ENCODE results near the gene TNFAIP6.
"Not testable (repeated sequence)": the region's sequence is repeated elsewhere in the genome, so short reads cannot be mapped to it uniquely, and the experiment has no call there.

Gene TNFAIP6, protein sequence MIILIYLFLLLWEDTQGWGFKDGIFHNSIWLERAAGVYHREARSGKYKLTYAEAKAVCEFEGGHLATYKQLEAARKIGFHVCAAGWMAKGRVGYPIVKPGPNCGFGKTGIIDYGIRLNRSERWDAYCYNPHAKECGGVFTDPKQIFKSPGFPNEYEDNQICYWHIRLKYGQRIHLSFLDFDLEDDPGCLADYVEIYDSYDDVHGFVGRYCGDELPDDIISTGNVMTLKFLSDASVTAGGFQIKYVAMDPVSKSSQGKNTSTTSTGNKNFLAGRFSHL

DNA sequence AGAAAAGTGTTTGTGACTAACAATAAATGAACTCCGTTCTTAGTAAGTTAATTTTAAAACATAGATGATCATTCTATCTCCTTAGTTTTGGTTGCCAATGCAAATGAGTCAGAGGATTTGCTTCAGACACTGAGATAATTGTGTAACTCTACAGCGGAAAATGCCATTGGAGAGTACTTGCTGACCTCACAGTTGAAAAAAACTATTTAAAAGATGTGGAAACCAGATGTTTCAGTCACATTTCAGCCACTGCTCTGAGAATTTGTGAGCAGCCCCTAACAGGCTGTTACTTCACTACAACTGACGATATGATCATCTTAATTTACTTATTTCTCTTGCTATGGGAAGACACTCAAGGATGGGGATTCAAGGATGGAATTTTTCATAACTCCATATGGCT is at the start of gene TNFAIP6:
Gene TNFAIP6 (plus strand): TSS at position 234 of the 400 bp plus-strand sequence. CDS start 75 bp downstream, at position 309.
- H3K4me3 ChIP-seq (ENCODE audit: low read depth, low read length) = peak within 1 kb of the TSS; percentile 8
- DNase-seq (ENCODE audit: low read depth) = peak; percentile 87

DNA sequence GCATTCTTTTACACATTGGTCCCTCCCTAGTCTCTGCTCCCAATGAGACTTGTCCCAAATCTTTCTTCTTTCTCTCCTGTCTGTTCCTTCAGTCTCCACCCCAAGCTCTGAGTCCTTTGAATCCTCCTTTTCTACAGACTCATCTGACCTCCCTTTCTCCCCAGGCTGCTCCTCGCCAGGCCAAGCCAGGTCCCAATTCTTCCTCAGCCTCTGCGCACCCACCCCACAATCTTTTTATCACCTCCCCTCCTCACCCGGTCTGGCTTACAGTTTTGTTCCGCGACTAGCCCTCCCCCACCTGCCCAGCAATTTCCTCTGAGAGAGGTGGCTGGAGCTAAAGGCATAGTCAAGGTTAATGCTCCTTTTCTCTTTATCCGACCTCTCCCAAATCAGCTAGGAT is 47.1 kb upstream of the TNFAIP6 start:
- not testable (repeated sequence) for H3K4me3 ChIP-seq (ENCODE audit: low read depth, low read length); DNase-seq (ENCODE audit: low read depth)

DNA sequence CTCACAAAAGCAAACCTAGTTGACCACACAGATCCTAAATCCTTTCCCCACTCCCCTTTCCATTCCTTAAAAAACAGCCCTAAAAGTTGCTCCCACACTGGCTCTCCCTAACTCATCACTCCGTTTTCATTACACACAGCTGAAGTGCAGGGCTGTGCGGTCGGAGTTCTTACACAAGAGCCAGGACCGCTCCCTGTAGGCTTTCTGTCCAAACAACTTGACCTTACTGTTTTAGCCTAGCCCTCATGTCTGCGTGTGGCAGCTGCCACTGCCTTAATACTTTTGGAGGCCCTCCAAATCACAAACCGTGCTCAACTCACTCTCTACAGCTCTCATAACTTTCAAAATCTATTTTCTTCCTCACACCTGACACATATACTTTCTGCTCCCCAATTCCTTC is 45.0 kb upstream of the TNFAIP6 start:
- not testable (repeated sequence) for H3K4me3 ChIP-seq (ENCODE audit: low read depth, low read length)
- peak; percentile 53 for DNase-seq (ENCODE audit: low read depth)

DNA sequence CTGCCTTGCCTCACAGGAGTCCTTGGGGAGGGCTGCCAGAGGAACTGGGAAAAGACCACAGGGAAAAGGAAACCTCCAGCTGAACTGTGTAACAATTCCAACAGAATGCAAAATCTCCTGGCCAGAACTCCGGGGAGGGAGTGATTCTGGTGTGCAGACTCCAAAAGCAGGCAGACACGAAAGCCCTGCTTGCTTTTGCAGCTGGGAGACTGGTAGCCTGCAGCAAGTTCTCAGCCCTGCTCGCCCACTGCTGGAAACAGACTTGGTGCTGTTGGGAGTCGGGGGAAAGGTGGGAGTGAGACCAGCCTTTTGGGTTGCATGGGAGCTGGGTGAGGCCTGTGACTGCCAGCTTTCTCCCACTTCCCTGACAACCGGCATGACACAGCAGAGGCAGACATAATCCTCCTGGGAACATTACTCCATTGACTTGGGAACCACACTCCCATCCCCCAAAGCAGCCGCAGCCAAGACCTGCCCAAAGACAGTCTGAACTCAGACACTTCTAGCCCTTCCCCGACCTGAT is 42.0 kb upstream of the TNFAIP6 start:
- H3K4me3 ChIP-seq (ENCODE audit: low read depth, low read length) = no peak overlapping the region
- DNase-seq (ENCODE audit: low read depth) = no peak

DNA sequence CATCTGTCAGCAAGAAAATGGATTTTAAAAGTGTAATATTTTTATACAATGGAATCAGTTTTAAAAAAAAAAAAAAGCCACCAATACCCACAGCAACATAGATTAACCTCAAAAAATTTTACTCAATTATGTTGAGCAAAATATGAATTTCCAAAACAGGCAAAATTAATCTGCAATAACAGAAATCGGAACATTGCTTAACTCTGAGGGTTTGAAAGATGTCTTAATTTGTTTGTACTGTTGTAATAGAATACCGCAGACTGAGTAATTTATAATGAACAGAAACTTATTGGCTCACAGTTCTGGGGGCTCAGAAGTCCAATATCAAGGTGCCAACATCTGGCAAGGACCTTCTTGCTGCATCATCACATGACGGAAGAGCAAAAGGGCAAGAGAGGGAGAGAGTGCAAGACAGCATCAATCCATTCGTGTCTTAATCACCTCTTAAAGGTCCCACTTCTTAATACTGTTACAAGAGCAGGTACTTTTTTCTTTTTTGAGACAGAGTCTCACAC is 31.8 kb upstream of the TNFAIP6 start:
- H3K4me3 ChIP-seq (ENCODE audit: low read depth, low read length) = no peak overlapping the region
- no peak for DNase-seq (ENCODE audit: low read depth)

DNA sequence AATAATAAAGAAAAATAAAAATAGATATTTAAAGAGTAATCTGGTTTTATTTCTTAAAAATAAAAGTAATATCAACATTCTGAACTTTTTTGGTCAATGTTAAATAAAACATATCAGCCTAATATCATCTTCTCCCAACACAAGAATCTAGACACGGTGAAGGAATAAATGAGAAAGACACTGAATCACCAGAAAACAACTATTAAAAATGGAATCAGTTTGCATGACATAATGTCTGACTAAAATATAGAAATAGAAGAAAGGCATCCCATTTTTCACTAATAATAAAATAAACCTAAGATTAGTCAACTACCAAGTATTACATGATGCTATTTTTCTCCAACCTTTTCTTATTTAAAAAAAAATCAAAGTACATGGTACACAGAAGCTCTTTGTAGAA is 30.8 kb upstream of the TNFAIP6 start:
- DNase-seq (ENCODE audit: low read depth) = no peak
- no peak overlapping the region for H3K4me3 ChIP-seq (ENCODE audit: low read depth, low read length)

DNA sequence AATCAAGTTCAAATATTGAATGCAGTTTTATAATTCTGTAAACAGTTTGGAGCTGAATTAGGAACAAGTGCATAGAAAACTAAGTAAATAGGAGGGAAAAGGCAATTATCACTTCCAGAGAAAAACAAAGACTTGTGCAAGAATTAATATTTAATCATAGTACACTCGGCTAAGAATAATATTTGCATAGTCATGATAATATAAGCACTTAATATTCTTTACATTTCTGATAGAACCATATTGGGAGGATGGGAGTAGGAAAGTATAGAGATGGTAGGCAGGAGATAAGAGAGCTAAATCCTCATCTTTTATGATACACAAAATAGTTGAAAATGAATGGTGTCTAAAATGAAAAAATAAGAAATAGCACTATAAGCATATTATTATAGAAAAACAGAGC is 27.4 kb upstream of the TNFAIP6 start:
- no peak overlapping the region for H3K4me3 ChIP-seq (ENCODE audit: low read depth, low read length)
- DNase-seq (ENCODE audit: low read depth) = no peak

DNA sequence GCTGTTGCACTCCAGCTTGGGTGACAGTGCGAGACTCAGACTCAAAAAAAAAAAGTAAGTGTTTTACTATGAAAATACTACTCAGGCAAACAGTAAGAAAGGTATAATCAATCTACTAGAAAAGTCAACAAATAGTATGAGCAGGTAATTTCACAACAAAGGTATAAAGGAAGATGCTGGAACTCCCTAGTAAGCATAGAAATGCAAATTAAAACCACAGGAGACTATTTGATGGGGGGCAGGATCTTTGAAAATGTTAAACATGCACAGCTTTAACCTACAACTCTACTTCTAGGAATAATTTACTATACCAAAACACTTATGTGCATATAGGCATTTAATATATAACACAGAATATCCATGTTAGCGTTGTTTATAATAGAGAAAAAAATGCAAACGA is 24.3 kb upstream of the TNFAIP6 start:
- no peak overlapping the region for H3K4me3 ChIP-seq (ENCODE audit: low read depth, low read length)

DNA sequence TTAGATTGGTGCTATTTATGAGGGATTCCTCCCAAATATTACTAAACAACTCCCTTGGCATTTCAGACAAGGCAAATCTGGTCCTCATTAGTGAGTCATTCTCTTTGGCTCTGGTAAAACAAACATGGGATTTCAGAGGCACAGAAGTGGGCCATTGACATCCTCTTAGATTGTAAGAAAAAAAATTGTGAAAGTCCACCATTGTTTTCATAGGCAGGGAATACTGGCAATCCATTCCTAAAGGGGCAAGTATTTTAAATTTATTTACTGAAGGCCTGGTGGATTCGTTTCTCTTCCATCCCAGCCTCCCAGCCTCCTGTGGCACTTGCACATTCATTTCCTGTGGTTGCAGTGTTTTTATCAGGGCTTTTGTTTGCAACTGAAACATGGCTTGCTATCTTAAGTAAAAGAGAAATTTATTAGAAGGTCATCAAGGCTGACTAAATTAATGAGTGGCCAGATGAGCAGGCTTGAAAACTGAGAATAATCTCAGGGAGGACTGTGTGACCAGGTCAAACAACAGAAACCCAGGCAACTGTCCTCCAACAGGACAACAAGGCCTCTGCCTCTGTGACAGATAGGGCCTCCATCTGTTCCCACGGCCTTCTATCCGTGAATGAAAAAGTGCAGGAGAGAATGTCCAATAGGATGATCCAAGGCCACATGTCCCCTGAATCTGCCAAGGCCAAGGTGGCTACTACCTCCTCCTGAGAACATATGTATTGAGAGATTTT is 23.1 kb upstream of the TNFAIP6 start:
- peak; percentile 83 for DNase-seq (ENCODE audit: low read depth)
- no peak overlapping the region for H3K4me3 ChIP-seq (ENCODE audit: low read depth, low read length)

More for the DNA sequence above, 24.3 kb upstream of the TNFAIP6 start:
- no peak for DNase-seq (ENCODE audit: low read depth)

DNA sequence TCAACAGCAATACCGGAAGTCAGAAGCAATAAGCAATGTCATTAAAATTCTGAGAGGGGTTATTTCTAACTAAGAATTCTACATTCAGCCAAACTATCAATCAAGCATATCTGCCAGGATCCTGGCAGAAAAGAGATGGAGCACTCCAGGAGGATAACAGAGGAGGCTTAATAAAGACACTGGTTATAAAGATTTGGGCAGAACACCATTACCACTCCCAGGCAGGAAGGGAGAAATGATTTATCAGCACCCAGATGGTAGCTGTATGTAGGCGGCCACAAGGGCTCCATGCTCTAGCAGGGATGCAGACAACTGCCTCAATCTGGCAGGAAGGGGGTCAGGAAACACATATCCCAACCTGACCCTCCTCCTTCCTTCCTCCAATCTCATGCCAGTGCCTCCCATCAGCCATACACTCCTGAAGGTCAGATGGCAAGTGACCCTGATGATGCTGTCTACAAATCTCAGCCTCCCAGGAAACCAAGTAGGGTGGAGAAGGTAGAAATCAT is 20.5 kb upstream of the TNFAIP6 start:
- H3K4me3 ChIP-seq (ENCODE audit: low read depth, low read length) = no peak overlapping the region
- DNase-seq (ENCODE audit: low read depth) = no peak

DNA sequence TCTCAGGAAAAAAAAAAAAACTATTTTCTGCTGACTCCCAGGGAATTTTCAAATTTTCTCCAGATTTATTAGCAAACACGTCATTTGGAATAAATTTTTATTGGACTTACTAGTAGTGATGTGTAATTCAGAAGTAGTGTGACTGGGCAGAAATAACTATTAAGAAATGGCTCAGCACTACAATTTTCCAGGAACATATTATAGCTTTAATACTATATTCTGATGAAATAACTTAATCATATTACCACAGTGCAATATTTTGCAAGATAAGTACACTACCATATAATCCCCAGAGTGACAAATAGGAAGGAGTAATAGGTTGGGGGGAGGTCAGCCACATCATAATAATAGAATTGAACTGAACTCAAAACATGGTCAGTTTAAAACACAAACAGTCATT is 19.7 kb upstream of the TNFAIP6 start:
- DNase-seq (ENCODE audit: low read depth) = no peak
- no peak overlapping the region for H3K4me3 ChIP-seq (ENCODE audit: low read depth, low read length)

DNA sequence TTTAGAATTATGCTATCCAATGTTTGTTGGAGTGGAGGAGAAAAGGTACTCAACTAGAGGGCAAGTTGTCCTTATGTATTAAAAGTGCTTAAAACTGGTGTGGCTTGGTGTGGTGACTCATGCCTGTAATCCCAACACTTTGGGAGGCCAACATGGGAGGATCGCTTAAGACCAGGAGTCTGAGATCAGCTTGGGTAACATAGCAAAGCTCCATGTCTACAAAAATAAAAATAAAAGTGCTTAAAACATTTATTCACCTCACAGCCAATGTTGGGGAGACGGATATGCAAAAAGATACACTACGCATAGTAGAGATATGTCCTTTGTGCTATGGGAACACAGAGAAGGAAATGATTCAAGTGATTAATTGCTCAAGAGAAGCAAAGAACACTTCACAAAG is 19.3 kb upstream of the TNFAIP6 start:
- no peak for DNase-seq (ENCODE audit: low read depth)

DNA sequence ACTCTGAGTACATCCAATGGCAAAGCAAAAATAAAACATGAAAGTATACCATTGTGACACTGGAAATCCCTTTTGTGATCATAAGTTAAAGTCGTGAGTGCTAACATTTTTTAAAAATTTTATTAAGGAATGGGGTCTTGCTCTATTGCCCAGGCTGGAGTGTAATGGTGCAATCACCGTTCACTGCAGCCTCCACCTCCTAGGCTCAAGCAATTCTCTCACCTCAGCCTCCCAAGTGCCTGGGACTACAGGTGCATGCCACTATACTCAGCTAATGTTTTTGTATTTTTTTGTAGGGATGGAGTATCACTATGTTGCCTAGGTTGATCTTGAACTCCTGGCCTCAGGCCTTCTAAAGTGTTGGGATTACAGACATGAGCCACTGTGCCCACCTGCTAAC is 14.3 kb upstream of the TNFAIP6 start:
- no peak for DNase-seq (ENCODE audit: low read depth)
- no peak overlapping the region for H3K4me3 ChIP-seq (ENCODE audit: low read depth, low read length)

More for the DNA sequence above, 19.3 kb upstream of the TNFAIP6 start:
- no peak overlapping the region for H3K4me3 ChIP-seq (ENCODE audit: low read depth, low read length)

DNA sequence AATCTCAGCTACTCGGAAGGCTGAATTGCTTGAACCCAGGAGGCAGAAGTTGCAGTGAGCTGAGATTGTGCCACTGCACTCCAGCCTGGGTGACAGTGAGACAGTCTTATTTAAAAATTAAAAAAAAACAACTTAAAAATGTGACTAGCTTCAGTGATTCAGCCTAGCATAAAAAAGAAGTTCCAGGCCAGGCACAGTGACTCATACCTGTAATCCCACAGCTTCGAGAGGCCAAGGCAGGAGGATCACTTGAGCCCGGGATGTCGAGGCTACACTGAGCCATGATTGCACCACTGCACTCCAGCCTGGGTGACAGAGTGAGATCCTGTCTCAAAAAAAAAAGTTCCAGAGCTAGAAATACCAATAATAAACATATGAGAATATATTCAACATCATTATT is 13.2 kb upstream of the TNFAIP6 start:
- not testable (repeated sequence) for H3K4me3 ChIP-seq (ENCODE audit: low read depth, low read length); DNase-seq (ENCODE audit: low read depth)

DNA sequence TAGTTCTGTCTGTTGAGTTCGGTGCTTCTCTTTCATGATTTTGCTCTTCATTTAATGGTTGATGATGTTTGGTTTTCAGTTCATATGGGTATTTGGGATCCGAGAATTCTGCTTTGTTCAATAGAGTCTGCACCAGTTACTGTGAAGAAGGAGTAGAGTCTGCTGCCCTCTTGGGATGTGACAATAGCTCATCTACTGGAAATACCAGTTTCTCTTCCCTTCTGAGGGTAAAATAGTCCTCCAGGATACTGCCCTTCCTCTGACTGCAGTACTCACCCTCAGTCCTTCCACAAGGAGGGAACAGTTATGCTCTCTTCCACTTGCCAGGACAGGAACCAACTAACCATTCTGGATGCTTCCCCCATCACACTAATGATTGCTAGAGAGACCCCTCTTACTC is 12.5 kb upstream of the TNFAIP6 start:
- no peak for DNase-seq (ENCODE audit: low read depth)

DNA sequence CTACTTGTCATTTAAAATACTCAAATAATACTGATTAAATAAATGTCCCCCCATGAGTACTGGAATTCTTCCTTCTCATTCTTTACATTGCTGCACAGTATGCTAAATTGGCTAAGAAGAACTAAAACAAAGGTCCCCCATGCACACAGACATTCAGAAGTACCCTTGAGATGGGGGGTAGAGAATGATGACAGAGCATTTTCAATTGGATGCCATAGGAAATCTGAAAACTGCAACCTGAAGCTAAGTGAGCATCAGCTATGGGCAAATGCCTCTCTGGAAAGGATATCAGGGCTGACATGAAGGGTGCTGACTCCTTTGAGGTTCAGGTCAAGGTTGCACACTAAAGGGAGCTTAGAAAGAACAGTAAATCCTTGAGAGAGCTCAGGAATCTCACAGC is 10.1 kb upstream of the TNFAIP6 start:
- no peak overlapping the region for H3K4me3 ChIP-seq (ENCODE audit: low read depth, low read length)
- DNase-seq (ENCODE audit: low read depth) = no peak

More for the DNA sequence above, 12.5 kb upstream of the TNFAIP6 start:
- no peak overlapping the region for H3K4me3 ChIP-seq (ENCODE audit: low read depth, low read length)

DNA sequence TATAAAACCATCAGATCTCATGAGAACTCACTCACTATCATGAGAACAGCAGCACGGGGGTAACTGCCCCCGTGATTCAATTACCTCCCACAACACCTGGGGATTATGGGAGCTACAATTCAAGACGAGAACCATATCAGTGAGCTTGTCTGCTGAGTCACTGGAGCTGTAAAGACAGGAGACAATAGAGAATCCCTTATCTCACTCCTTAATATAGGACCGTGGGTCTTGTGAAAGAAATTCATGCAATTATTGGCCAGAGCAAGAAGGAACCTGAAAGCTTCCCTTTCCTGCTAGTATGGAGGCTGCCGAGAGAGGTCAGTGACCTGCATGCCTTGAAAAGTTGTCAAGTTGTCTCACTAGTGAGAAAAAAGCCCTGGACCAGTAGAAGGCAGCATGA is 9.5 kb upstream of the TNFAIP6 start:
- no peak for DNase-seq (ENCODE audit: low read depth)

DNA sequence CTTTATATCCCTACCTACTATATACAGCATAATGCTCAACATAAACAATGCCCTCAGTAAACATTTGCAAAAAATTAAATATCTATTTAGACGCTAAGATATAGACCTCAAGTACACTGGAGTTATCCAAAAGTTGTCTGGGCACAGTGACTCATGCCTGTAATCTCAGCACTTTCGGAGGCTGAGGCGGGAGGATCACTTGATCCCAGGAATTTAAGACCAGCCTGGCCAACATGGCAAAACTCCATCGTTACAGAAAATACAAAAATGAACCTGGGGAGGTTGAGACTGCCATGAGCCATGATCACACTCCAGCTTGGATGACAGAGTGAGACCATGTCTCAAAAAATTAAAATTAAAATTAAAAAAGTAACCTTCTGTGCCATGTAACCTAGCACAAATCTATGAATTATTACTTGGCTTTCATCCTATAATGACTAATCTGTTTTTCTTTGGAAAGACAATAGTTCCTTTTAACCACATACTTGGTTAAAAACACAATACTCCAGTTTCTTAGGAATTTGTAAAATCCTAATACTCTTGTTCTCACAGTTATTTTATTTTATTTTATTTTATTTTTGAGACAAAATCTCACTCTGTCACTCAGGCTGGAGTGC is 6.7 kb upstream of the TNFAIP6 start:
- H3K4me3 ChIP-seq (ENCODE audit: low read depth, low read length) = no peak overlapping the region
- DNase-seq (ENCODE audit: low read depth) = no peak

More for the DNA sequence above, 9.5 kb upstream of the TNFAIP6 start:
- H3K4me3 ChIP-seq (ENCODE audit: low read depth, low read length) = no peak overlapping the region

DNA sequence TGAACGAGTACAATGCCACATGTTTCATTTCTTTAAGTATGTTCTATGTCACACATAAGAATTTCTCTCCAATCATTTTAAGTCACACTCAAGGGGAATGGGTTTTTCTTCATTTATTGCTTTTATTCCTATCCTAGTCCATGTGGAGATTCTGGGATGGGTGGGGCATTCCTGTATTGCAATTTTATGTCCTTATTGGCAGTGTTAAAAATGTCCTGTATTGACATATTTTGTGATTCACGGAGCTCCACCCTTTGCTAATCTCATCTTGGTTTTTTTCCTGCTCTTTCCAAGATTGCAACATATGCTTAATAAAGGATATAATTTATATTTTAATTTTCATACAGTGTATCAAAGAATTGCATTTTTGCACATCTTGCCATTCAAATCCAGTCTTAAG is 3.4 kb upstream of the TNFAIP6 start:
- no peak for DNase-seq (ENCODE audit: low read depth)
- H3K4me3 ChIP-seq (ENCODE audit: low read depth, low read length) = no peak overlapping the region

DNA sequence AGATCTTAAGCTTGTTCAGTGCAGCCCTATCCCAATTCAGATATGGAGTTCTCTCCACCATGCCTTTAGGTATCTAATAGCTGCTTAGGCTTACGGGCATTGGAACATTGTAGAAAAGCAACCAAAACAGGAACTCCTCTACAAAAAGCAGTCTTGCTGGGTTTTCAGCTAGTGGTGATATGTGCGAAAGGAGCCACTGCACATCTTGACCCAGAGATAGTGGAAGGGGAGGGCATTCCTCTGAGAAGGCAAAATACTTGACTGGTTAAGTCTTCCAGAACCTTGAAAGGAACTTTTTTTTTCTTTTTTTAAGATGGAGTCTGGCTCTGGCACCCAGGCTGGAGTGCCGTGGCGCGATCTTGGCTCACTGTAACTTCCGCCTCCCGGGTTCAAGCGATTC is 2.6 kb upstream of the TNFAIP6 start:
- H3K4me3 ChIP-seq (ENCODE audit: low read depth, low read length) = no peak overlapping the region
- DNase-seq (ENCODE audit: low read depth) = no peak
